ENCODE results near the gene IGF2BP2. TPM values are rescaled to one million over a fixed set of nuclear protein-coding genes. Genes with fewer than 3 reads are reported as not detected.

IGF2BP2 gene
- total RNA-seq, 1 experiment from 2014 or later = 75.9 TPM

DNA sequence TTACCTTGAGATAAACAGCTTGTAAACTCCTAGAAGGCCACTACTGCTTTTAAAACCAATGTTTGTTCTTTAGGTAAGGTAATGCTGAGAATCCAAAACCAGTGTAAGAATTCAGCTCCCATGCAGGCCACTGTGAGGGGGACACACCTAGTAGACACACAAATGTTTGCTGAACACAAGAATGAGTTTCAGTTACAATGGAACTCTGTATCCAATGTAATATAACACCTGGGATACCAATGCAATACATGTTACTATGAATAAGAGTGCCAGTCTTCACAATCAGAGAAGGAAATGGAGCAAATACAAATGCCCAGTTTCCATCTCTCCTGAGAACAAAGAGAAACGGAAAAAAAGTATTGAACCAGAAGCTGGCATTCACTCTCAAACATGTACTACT, 65.9 kb downstream of the IGF2BP2 start:
- Histone ChIP-seq H3K4me1 (no peaks in the 10 kb centered on the region), H3K36me3 (ENCODE audit: control insufficient read depth, insufficient read depth, low read length) (no peaks in the 10 kb centered on the region; the same call in 1 of the 2 replicates), H3K27me3 (replicated peaks; ENCODE audit: control insufficient read depth, insufficient read depth, low read length) (no peaks in the 10 kb centered on the region), H3K9me3 (no peaks in the 10 kb centered on the region), H3K4me3 (ENCODE audit: low read depth, low read length) (no peak overlapping the region)
- Mint-ChIP-seq H3K4me1 (ENCODE audit: low read depth, unreplicated experiment) (peaks cover 16% of the 10 kb centered on the region), H3K27me3 (ENCODE audit: insufficient read depth, unreplicated experiment) (no peaks in the 10 kb centered on the region), H3K9me3 (ENCODE audit: unreplicated experiment) (peaks cover 13% of the 10 kb centered on the region), H3K36me3 (ENCODE audit: insufficient read depth, unreplicated experiment) (peaks cover 21% of the 10 kb centered on the region), H3K27ac (ENCODE audit: unreplicated experiment) (no peak overlapping the region), H3K4me3 (ENCODE audit: unreplicated experiment) (no peak overlapping the region)
- TF ChIP-seq CTCF (IDR thresholded peaks at IDR 0.05; ENCODE audit: insufficient read depth in 1 of 2, low read depth in 1 of 2, low read length in 1 of 2, severe bottlenecking in 1 of 2, unreplicated experiment in 1 of 2) = no peak
- ChIA-PET CTCF (interaction anchor here (1.0 kb wide), 1 partner anchor 10 kb away, joined by 4 read pairs; no protein-coding TSS in a partner anchor), POLR2A (no interaction called here)
- no TSS peak for BruUV-seq (replicated peaks)
- DNase-seq = no peak
- intact Hi-C loops (cut with micrococcal nuclease; ENCODE audit: unreplicated experiment) = no loop called here

DNA sequence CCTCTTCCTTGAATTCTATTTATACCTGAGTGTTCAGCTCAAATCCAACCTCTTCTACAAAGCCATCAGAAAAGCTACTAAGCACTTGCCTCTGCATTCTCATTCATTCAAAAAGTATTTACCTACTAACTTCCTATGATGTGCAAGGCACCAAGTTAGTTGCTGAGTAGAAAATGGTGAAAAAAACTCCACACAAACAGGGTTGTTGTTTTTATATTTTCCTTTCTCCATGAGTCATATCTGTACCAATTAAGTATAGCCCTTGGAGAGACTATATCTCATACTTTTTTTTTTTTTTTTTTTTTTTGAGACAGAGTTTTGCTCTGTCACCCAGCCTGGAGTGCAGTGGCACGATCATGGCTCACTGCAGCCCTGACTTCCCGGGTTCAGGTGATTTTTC, 67.7 kb downstream of the IGF2BP2 start:
- H3K4me1 ChIP-seq = no peaks in the 10 kb centered on the region
- H3K27me3 Mint-ChIP-seq (ENCODE audit: insufficient read depth, unreplicated experiment) = no peaks in the 10 kb centered on the region
- peaks cover 12% of the 10 kb centered on the region for H3K4me1 Mint-ChIP-seq (ENCODE audit: low read depth, unreplicated experiment)
- H3K27me3 ChIP-seq (replicated peaks; ENCODE audit: control insufficient read depth, insufficient read depth, low read length) = no peaks in the 10 kb centered on the region
- BruUV-seq (replicated peaks) = no TSS peak
- POLR2A ChIA-PET = no interaction called here
- peaks cover 30% of the 10 kb centered on the region for H3K36me3 Mint-ChIP-seq (ENCODE audit: insufficient read depth, unreplicated experiment)
- no peak for TF ChIP-seq CTCF (IDR thresholded peaks at IDR 0.05; ENCODE audit: insufficient read depth in 1 of 2, low read depth in 1 of 2, low read length in 1 of 2, severe bottlenecking in 1 of 2, unreplicated experiment in 1 of 2)
- no peak overlapping the region for H3K4me3 Mint-ChIP-seq (ENCODE audit: unreplicated experiment)
- CTCF ChIA-PET = no interaction called here
- peaks cover 13% of the 10 kb centered on the region for H3K9me3 Mint-ChIP-seq (ENCODE audit: unreplicated experiment)
- no peak overlapping the region for H3K4me3 ChIP-seq (ENCODE audit: low read depth, low read length)
- no peak overlapping the region for H3K27ac Mint-ChIP-seq (ENCODE audit: unreplicated experiment)
- no peaks in the 10 kb centered on the region for H3K9me3 ChIP-seq
- no peak for DNase-seq
- intact Hi-C loops (cut with micrococcal nuclease; ENCODE audit: unreplicated experiment) = no loop called here
- no peaks in the 10 kb centered on the region; the same call in 1 of the 2 replicates for H3K36me3 ChIP-seq (ENCODE audit: control insufficient read depth, insufficient read depth, low read length)

GRCh38 chr3:185756477-185756876, 68.4 kb downstream of the IGF2BP2 start:
- H3K4me3 ChIP-seq (ENCODE audit: low read depth, low read length) = no peak overlapping the region
- peaks cover 12% of the 10 kb centered on the region for H3K4me1 Mint-ChIP-seq (ENCODE audit: low read depth, unreplicated experiment)
- BruUV-seq (replicated peaks) = no TSS peak
- H3K27me3 Mint-ChIP-seq (ENCODE audit: insufficient read depth, unreplicated experiment) = no peaks in the 10 kb centered on the region
- TF ChIP-seq CTCF (IDR thresholded peaks at IDR 0.05; ENCODE audit: insufficient read depth in 1 of 2, low read depth in 1 of 2, low read length in 1 of 2, severe bottlenecking in 1 of 2, unreplicated experiment in 1 of 2) = no peak
- H3K9me3 ChIP-seq = no peaks in the 10 kb centered on the region
- no peaks in the 10 kb centered on the region; the same call in 1 of the 2 replicates for H3K36me3 ChIP-seq (ENCODE audit: control insufficient read depth, insufficient read depth, low read length)
- no peak overlapping the region for H3K4me3 Mint-ChIP-seq (ENCODE audit: unreplicated experiment)
- H3K27me3 ChIP-seq (replicated peaks; ENCODE audit: control insufficient read depth, insufficient read depth, low read length) = no peaks in the 10 kb centered on the region
- H3K4me1 ChIP-seq = no peaks in the 10 kb centered on the region
- no peak overlapping the region for H3K27ac Mint-ChIP-seq (ENCODE audit: unreplicated experiment)
- H3K36me3 Mint-ChIP-seq (ENCODE audit: insufficient read depth, unreplicated experiment) = peaks cover 30% of the 10 kb centered on the region
- no peak for DNase-seq
- POLR2A ChIA-PET = interaction anchor here (0.6 kb wide), 1 partner anchor 68 kb away, joined by 4 read pairs; the partner anchor contains the start of gene IGF2BP2
- intact Hi-C loops (cut with micrococcal nuclease; ENCODE audit: unreplicated experiment) = no loop called here
- H3K9me3 Mint-ChIP-seq (ENCODE audit: unreplicated experiment) = peaks cover 13% of the 10 kb centered on the region
- CTCF ChIA-PET = no interaction called here
